Left hindlimb (tissue), 1 donor: ENCODE results near the gene CAPN3.

ENCODE experiments used
- DNase-seq: peaks from one replicate; pipeline ENCODE4 v3.0.0-alpha.2; 2018

The CAPN3 gene

DNA sequence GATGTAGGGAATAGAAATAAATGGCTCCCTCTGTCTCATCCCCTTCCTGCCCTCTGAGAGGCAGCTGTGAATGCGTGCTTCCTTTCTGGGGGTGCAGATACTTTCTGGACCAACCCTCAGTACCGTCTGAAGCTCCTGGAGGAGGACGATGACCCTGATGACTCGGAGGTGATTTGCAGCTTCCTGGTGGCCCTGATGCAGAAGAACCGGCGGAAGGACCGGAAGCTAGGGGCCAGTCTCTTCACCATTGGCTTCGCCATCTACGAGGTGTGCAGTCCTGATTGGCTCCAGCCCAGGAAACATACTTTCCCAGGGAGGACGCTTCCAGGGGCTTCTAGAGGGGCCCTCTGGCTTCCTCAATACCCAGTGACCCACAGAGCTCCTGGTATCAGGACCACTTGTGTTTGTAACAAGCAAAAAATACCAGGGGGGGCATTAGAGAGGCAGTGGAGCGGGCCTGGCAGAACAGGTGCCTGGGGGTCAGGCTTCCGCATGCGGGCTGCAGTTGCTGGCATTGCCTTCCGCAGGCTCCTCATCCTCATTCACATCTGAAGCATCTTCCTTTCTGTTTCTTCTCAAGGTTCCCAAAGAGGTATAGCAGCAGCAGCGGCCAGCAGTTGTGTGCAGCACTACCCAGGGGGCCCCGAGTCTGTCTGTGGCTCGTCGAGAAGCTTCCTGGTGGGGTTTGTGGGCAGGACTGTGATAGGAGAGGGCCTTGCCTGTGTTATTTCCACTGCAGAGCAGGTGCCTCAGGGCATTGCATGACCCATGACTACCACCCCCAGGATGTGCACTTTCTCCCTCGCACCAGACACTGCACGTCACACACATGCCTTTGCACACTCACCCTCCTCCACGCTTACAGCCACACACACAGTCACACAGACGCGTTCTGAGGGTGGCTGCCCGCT lies 42.5 kb downstream of the CAPN3 start:
- DNase-seq, result no peak

- no peak for DNase-seq
Observed at GRCh38 chr15:42402455-42403205, 43.3 kb downstream of the CAPN3 start.

GRCh38 chr15:42403389-42403788 lies 44.1 kb downstream of the CAPN3 start:
- no peak for DNase-seq

- no peak for DNase-seq
Observed at GRCh38 chr15:42404461-42405235, 45.3 kb downstream of the CAPN3 start.

- DNase-seq, result no peak
Observed at GRCh38 chr15:42405863-42406482, 46.7 kb downstream of the CAPN3 start.

- no peak for DNase-seq
Observed at GRCh38 chr15:42408178-42408577, 48.9 kb downstream of the CAPN3 start.

DNA sequence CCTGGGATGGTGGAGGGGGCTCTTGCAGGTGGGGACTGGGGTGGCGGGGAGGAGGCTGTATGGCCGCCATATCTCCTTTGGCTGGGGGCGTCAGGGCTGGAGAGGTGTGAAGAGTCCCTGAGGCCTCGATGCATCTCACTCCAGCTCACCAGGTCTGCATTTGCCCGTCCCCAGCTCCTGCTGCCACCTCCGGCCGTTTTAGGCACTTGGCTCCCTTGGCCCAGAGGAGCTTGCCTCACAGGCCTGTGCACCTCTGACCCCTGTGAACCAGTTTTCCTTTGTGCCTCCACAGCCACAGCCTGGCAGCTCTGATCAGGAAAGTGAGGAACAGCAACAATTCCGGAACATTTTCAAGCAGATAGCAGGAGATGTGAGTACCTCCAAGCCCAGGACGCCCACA lies 49.7 kb downstream of the CAPN3 start:
- no peak for DNase-seq

DNA sequence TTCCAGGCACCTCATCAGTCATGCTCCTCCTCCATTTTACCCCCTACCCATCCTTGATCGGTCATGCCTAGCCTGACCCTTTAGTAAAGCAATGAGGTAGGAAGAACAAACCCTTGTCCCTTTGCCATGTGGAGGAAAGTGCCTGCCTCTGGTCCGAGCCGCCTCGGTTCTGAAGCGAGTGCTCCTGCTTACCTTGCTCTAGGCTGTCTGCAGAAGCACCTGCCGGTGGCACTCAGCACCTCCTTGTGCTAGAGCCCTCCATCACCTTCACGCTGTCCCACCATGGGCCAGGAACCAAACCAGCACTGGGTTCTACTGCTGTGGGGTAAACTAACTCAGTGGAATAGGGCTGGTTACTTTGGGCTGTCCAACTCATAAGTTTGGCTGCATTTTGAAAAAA lies 52.6 kb downstream of the CAPN3 start:
- no peak for DNase-seq

DNA sequence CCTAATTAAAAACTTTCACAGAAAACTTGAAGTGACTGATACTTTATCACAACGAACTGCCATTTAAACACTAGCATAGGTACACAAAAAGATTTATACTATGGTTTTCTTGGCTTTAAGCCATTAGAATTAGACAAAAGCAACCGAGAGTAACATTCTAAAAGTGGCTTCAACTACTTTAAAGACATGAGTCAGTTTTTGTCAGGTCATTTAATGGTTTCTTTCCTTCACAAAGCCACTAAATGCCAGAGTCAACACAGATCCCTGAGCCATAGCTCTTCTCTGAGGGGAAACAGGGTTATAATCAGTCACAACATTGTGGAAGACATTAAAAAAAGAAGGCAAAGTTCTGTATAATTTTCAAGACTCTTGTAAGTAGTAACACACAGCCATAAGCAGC lies 54.6 kb downstream of the CAPN3 start:
- no peak for DNase-seq

- DNase-seq, result no peak
Observed at GRCh38 chr15:42419369-42419768, 60.1 kb downstream of the CAPN3 start.

- no peak for DNase-seq
Observed at GRCh38 chr15:42421376-42421775, 62.1 kb downstream of the CAPN3 start.

GRCh38 chr15:42427429-42428223 lies 68.3 kb downstream of the CAPN3 start:
- no peak for DNase-seq

DNA sequence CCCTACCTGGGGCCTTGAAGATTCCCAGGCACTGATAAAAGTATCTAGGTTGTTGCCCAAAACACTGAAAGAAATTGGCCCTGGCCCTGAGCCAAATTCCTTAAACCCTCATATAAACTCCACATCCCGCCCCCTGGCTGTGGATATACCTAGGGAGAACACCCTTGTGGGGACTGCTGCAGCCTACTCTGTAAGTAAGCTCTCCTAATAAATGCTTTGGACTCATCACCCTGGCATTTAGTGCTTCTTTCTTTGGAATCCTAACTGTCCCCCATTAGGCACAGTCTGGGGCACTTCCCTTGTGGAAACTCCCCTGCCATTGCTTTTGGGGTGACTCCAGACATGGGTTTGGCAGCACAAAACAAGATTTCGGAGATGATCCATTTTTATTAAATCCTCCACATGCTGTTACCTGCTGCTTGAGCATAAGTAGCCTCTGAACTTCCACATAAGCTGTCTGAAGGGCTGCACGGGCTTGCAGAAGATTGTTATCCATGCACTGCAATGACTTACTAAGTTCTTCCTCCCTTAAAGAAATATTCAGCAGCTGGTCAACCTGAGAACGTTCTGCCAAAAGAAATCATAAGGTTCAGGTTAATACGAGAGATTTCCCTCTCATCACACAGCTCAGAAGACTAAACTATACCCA lies 85.2 kb downstream of the CAPN3 start:
- DNase-seq, result no peak

GRCh38 chr15:42445551-42445950 lies 86.2 kb downstream of the CAPN3 start:
- no peak for DNase-seq

DNA sequence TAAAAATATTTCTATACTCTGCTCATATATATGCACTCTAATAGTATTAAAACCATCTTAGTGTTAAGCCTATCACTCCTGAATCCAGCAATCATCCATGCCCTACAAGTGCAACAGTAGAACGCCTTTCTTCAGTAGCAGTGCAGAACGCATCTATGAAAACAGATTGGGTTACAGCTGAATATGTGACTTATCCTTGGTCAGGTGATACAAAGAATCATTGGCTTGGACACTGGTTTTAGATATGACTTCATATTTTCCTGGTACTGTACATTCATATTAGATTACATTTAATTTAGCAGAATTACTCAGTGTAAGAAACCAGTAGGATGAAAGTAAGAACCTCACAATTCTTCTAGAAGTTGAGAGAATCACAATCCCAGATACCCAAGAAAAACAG lies 88.3 kb downstream of the CAPN3 start:
- no peak for DNase-seq

DNA sequence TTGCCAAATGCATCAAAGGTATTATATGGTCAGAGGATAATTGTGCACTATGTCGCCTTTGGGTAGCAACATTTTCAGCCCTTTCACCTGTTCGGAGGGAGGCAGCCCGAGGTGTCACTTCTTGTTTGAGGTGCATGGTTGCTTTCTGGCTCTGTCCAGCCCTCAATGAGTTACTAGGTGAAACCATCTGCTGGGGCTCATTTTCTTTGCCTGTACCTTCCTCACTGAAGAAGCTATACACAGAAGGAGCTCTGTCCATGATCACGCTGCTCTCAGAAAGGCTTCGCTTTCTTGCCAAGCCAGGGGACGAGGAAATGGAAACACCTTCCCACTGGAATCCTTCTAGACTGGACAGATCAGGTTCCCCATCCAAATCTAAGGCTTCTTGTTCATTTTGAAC lies 89.0 kb downstream of the CAPN3 start:
- DNase-seq, result no peak

- no peak for DNase-seq
Observed at GRCh38 chr15:42449770-42450424, 90.6 kb downstream of the CAPN3 start.

DNA sequence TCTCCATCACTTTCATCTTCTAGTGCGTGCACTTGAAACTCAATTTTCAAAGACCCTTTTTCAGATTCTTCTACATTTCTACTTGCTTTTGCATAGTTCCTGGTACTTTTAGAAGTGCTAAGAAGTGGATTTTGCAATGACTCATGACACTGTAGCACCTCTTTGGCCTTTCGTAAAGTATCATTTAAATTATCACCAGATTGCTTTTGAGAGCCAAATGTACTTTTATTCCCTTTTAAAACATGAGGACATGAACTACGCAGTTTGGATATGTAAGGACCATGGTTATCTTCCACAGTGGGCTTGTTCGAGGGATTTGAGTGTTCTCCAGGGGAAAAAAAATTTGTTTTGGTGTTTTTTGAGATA lies 91.1 kb downstream of the CAPN3 start:
- DNase-seq, result no peak

DNA sequence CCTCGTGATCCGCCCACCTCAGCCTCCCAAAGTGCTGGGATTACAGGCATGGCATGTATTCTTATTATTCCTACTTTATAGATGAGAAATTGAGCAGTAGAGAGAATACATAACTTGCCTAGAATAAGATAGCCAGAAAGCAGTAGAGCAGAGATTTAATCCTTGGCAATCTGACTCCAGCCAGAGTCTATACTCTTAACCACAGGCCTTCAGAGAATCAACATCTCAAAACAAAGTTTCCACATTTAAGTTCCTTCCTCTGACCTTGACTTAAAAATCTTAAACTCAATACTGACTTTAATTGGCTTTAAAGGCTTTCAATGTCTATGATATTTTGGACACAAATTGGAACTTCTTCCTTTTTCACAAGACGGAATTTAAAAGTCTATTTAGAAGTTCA lies 94.5 kb downstream of the CAPN3 start:
- DNase-seq, result no peak

- DNase-seq, result no peak
Observed at GRCh38 chr15:42456531-42456930, 97.2 kb downstream of the CAPN3 start.

DNA sequence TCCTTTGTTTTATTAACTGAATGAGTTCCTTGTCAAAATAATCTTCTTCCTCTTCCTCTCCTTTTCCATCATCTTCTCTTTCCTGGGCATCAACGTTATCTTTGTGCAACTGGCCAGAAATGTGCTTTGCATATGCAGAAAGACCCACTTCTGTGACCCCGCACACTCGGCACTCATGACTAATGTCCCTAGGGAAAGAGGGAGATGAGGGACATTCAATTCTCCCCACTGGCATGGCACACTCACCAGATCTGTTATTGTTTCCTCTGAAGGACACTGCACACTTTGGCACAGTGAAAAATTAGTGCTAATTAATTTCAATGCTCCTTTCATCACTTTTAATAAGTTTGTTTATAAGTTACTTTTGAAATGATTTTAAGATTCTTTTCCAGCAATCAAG lies 97.7 kb downstream of the CAPN3 start:
- DNase-seq, result no peak
